RCC 7860 (cell line): ENCODE data around the gene PPP3R2.
"Not testable (repeated sequence)": the region's sequence is repeated elsewhere in the genome, so short reads cannot be mapped to it uniquely, and the experiment has no call there.

Source experiments
- DNase-seq: peaks from one replicate; pipeline ENCODE4 v3.0.0-alpha.2; 2015; ENCODE audit warnings: low spot score
- FAIRE-seq: peaks from 2 replicates; lab custom pipeline; 2012; peaks lifted over from hg19 to GRCh38; lab: Jason Lieb, UNC

PPP3R2 gene

GRCh38 chr9:101590901-101591300, 3.9 kb downstream of the PPP3R2 start:
- DNase-seq (no peak), FAIRE-seq (no peak)

- peak; percentile 86 for DNase-seq
- peak; percentile 83 for FAIRE-seq
Observed at GRCh38 chr9:101590074-101590473, 4.7 kb downstream of the PPP3R2 start.

GRCh38 chr9:101587332-101588043, 7.3 kb downstream of the PPP3R2 start:
- no peak for DNase-seq
- no peak for FAIRE-seq

GRCh38 chr9:101586651-101587050, 8.1 kb downstream of the PPP3R2 start:
- DNase-seq (no peak), FAIRE-seq (no peak)

- DNase-seq (no peak), FAIRE-seq (no peak)
Observed at GRCh38 chr9:101585740-101586139, 9.0 kb downstream of the PPP3R2 start.

- DNase-seq (no peak), FAIRE-seq (no peak)
Observed at GRCh38 chr9:101582553-101582952, 12.2 kb downstream of the PPP3R2 start.

GRCh38 chr9:101579711-101580545, 14.8 kb downstream of the PPP3R2 start:
- FAIRE-seq (no peak), DNase-seq (no peak)

GRCh38 chr9:101578378-101578777, 16.4 kb downstream of the PPP3R2 start:
- no peak for FAIRE-seq
- DNase-seq = no peak

- no peak for DNase-seq
- FAIRE-seq = no peak
Observed at GRCh38 chr9:101574731-101575333, 19.9 kb downstream of the PPP3R2 start.

GRCh38 chr9:101572316-101572715, 22.5 kb downstream of the PPP3R2 start:
- FAIRE-seq (no peak), DNase-seq (no peak)

- FAIRE-seq = no peak
- no peak for DNase-seq
Observed at GRCh38 chr9:101571114-101571513, 23.7 kb downstream of the PPP3R2 start.

- FAIRE-seq = no peak
Observed at GRCh38 chr9:101569741-101570501, 24.8 kb downstream of the PPP3R2 start.

GRCh38 chr9:101567725-101568350, 26.9 kb downstream of the PPP3R2 start:
- FAIRE-seq = no peak
- DNase-seq = no peak

More at GRCh38 chr9:101569741-101570501, 24.8 kb downstream of the PPP3R2 start:
- DNase-seq = no peak

GRCh38 chr9:101566904-101567724, 27.7 kb downstream of the PPP3R2 start:
- peak; percentile 28 for DNase-seq
- FAIRE-seq = no peak

GRCh38 chr9:101564252-101564651, 30.5 kb downstream of the PPP3R2 start:
- DNase-seq (no peak), FAIRE-seq (no peak)

GRCh38 chr9:101562966-101563365, 31.8 kb downstream of the PPP3R2 start:
- no peak for DNase-seq
- no peak for FAIRE-seq

- FAIRE-seq (no peak), DNase-seq (no peak)
Observed at GRCh38 chr9:101561740-101562139, 33.0 kb downstream of the PPP3R2 start.

- FAIRE-seq, DNase-seq: not testable (repeated sequence)
Observed at GRCh38 chr9:101549472-101550098, 45.2 kb downstream of the PPP3R2 start.

GRCh38 chr9:101543098-101543735, 51.6 kb downstream of the PPP3R2 start:
- no peak for FAIRE-seq
- DNase-seq = no peak
